H9 (cell line): Measurements from ENCODE around the gene SERPINB5. TPM values are rescaled to one million over a fixed set of nuclear protein-coding genes. Genes with fewer than 3 reads are reported as not detected.

ENCODE experiments used
- DNase-seq: peaks from one replicate; pipeline ENCODE4 v3.0.0-alpha.2; 2017
- H2AFZ ChIP-seq: one replicate; pipeline ENCODE4 v1.6.1; 2013; ENCODE audit warnings: mild to moderate bottlenecking, low read length, control low read depth, moderate library complexity
- H2AK5ac ChIP-seq: 2 replicates; pipeline ENCODE4 v1.6.1; 2013; ENCODE audit warnings: low read length, control low read depth, mixed read lengths; ENCODE audit not compliant: insufficient read length
- H2BK120ac ChIP-seq: one replicate; pipeline ENCODE4 v1.6.1; 2013; ENCODE audit warnings: low read depth, mild to moderate bottlenecking, low read length, control low read depth, inconsistent platforms; ENCODE audit not compliant: poor library complexity, severe bottlenecking
- H2BK12ac ChIP-seq: 2 replicates; pipeline ENCODE4 v1.6.1; 2013; ENCODE audit warnings: low read length, control low read depth, mixed read lengths, low read depth; ENCODE audit not compliant: insufficient read length
- H2BK15ac ChIP-seq: 2 replicates; pipeline ENCODE4 v1.6.1; 2013; ENCODE audit warnings: low read depth, low read length, control low read depth
- H2BK20ac ChIP-seq: one replicate; pipeline ENCODE4 v1.6.1; 2013; ENCODE audit warnings: low read depth, mild to moderate bottlenecking, low read length, control low read depth, inconsistent platforms; ENCODE audit not compliant: poor library complexity, severe bottlenecking
- H2BK5ac ChIP-seq: 2 replicates; pipeline ENCODE4 v1.6.1; 2013; ENCODE audit warnings: low read length, control low read depth, mixed read lengths; ENCODE audit not compliant: insufficient read length
- H3K14ac ChIP-seq: 2 replicates; pipeline ENCODE4 v1.6.1; 2013; ENCODE audit warnings: low read length, control low read depth; ENCODE audit not compliant: insufficient read depth
- H3K18ac ChIP-seq: 2 replicates; pipeline ENCODE4 v1.6.1; 2013; ENCODE audit warnings: low read depth, mild to moderate bottlenecking, mixed read lengths, low read length, control low read depth; ENCODE audit not compliant: insufficient read length
- H3K23ac ChIP-seq: 2 replicates; pipeline ENCODE4 v1.6.1; 2013; ENCODE audit warnings: low read length, control low read depth, mixed read lengths, low read depth; ENCODE audit not compliant: insufficient read length
- H3K23me2 ChIP-seq: 2 replicates; pipeline ENCODE4 v1.6.1; 2013; ENCODE audit warnings: low read depth, mild to moderate bottlenecking, mixed read lengths, low read length, control low read depth; ENCODE audit not compliant: insufficient read length, poor library complexity, severe bottlenecking
- H3K27ac ChIP-seq: 2 replicates; pipeline ENCODE4 v1.5.1; 2013; ENCODE audit warnings: low read length, control low read depth, mixed read lengths, low read depth; ENCODE audit not compliant: insufficient read length
- H3K27me3 ChIP-seq: 2 replicates; pipeline ENCODE4 v1.6.1; 2013; ENCODE audit warnings: low read length, control low read depth, inconsistent platforms; ENCODE audit not compliant: insufficient read depth
- H3K4ac ChIP-seq: 2 replicates; pipeline ENCODE4 v1.6.1; 2013; ENCODE audit warnings: low read depth, mild to moderate bottlenecking, control low read depth, inconsistent platforms, low read length, moderate library complexity
- H3K4me1 ChIP-seq: 2 replicates; pipeline ENCODE4 v1.6.1; 2013; ENCODE audit warnings: low read length, control low read depth, inconsistent platforms; ENCODE audit not compliant: insufficient read depth
- H3K4me2 ChIP-seq: 2 replicates; pipeline ENCODE4 v1.6.1; 2013; ENCODE audit warnings: low read length, control low read depth, mixed read lengths; ENCODE audit not compliant: insufficient read length, insufficient read depth
- H3K56ac ChIP-seq: 2 replicates; pipeline ENCODE4 v1.6.1; 2013; ENCODE audit warnings: low read depth, mild to moderate bottlenecking, mixed read lengths, low read length, control low read depth; ENCODE audit not compliant: insufficient read length
- H3K79me1 ChIP-seq: 2 replicates; pipeline ENCODE4 v1.6.1; 2013; ENCODE audit warnings: low read depth, mild to moderate bottlenecking, moderate library complexity, low read length, control low read depth, inconsistent platforms; ENCODE audit not compliant: insufficient read depth, poor library complexity, severe bottlenecking
- H3K79me2 ChIP-seq: 2 replicates; pipeline ENCODE4 v1.6.1; 2013; ENCODE audit warnings: low read length, control low read depth, inconsistent platforms; ENCODE audit not compliant: insufficient read depth
- H3K9ac ChIP-seq: 2 replicates; pipeline ENCODE4 v1.6.1; 2013; ENCODE audit warnings: low read length, control low read depth, mixed read lengths; ENCODE audit not compliant: insufficient read length; ENCODE audit errors: extremely low read depth
- H3K9me3 ChIP-seq: one replicate; pipeline ENCODE4 v1.6.1; 2013; ENCODE audit warnings: low read depth, low read length, inconsistent platforms; ENCODE audit not compliant: control insufficient read depth
- H3T11ph ChIP-seq: one replicate; pipeline ENCODE4 v1.6.1; 2013; ENCODE audit warnings: mild to moderate bottlenecking, low read length, control low read depth, inconsistent platforms
- H4K20me1 ChIP-seq: one replicate; pipeline ENCODE4 v1.6.1; 2013; ENCODE audit not compliant: control insufficient read depth, insufficient read length, insufficient read depth
- H4K5ac ChIP-seq: 2 replicates; pipeline ENCODE4 v1.6.1; 2013; ENCODE audit warnings: low read depth, mild to moderate bottlenecking, mixed read lengths, low read length, control low read depth; ENCODE audit not compliant: insufficient read length
- H4K8ac ChIP-seq: replicated peaks from 2 replicates; pipeline ENCODE4 v1.6.1; 2013; ENCODE audit warnings: low read length, control low read depth, mixed read lengths, low read depth; ENCODE audit not compliant: insufficient read length
- H4K91ac ChIP-seq: 2 replicates; pipeline ENCODE4 v1.6.1; 2013; ENCODE audit warnings: low read depth, mild to moderate bottlenecking, moderate library complexity, mixed read lengths, low read length, control low read depth; ENCODE audit not compliant: insufficient read length
- H3K27ac Mint-ChIP-seq, 3 experiments: 2 replicates in 2 of 3; 3 replicates in 1 of 3; pipeline ENCODE4 v1.8.0; 2020 to 2021; ENCODE audit warnings: mixed read lengths in 3 of 3, mild to moderate bottlenecking in 1 of 3, moderate library complexity in 1 of 3
- H3K27me3 Mint-ChIP-seq: 2 replicates; pipeline ENCODE4 v1.8.0; 2021; ENCODE audit warnings: low read depth, mild to moderate bottlenecking, moderate library complexity, mixed read lengths
- H3K36me3 Mint-ChIP-seq, 3 experiments: 2 replicates in 2 of 3; 3 replicates in 1 of 3; pipeline ENCODE4 v1.8.0; 2020 to 2021; ENCODE audit warnings: low read depth in 3 of 3, mixed read lengths in 3 of 3; ENCODE audit not compliant: insufficient read depth in 1 of 3
- H3K4me1 Mint-ChIP-seq, 2 experiments: 2 replicates each; pipeline ENCODE4 v1.8.0; 2020; ENCODE audit warnings: mixed read lengths in 2 of 2
- H3K4me3 Mint-ChIP-seq, 2 experiments: 2 replicates in 1 of 2; 3 replicates in 1 of 2; pipeline ENCODE4 v1.8.0; 2020 to 2021; ENCODE audit warnings: mild to moderate bottlenecking in 2 of 2, mixed read lengths in 2 of 2, moderate library complexity in 1 of 2
- H3K9me3 Mint-ChIP-seq, 2 experiments: 2 replicates in 1 of 2; 3 replicates in 1 of 2; pipeline ENCODE4 v1.8.0; 2020; ENCODE audit warnings: mild to moderate bottlenecking in 2 of 2, mixed read lengths in 2 of 2, moderate library complexity in 1 of 2
- CTCF ChIP-seq: fragments of 200-600 bp; sonication (generic); conservative IDR thresholded peaks from 3 replicates; pipeline ENCODE4 v1.8.0; 2021; ENCODE audit warnings: antibody characterized with exemption, mild to moderate bottlenecking
- WGBS: extraction: QIAGEN DNeasy Blood & Tissue Kit; methylation state at CpG from one replicate; pipeline ENCODE4 v1.1.7; 2013; ENCODE audit warnings: missing lambda C conversion rate, low lambda C conversion rate, mixed read lengths; ENCODE audit not compliant: insufficient read length; ENCODE audit errors: extremely low coverage; 5-methylcytosine and 5-hydroxymethylcytosine counted together
- total RNA-seq: library from RNA; stranded (reverse); gene quantifications from 2 replicates; pipeline ENCODE4 v1.2.1, GENCODE V29; 2021

Gene SERPINB5
- total RNA-seq, 1 experiment from 2014 or later, result not detected

GRCh38 chr18:63488160-63488559 lies 11.4 kb downstream of the SERPINB5 start:
- Mint-ChIP-seq H3K27ac (no peak overlapping the region), H3K27me3 (no peaks in the 10 kb centered on the region), H3K9me3 (no peaks in the 10 kb centered on the region), H3K4me3 (no peak overlapping the region), H3K36me3 (no peaks in the 10 kb centered on the region; a peak in 1 of 7 replicates), H3K4me1 (peaks cover 0 to 6% of the 10 kb centered on the region in 2 experiments; a peak in 3 of 4 replicates)
- Histone ChIP-seq H3K79me2 (no peaks in the 10 kb centered on the region), H3K4me1 (no peaks in the 10 kb centered on the region), H3K23me2 (no peaks in the 10 kb centered on the region), H2AFZ (no peak overlapping the region), H3K27me3 (no peaks in the 10 kb centered on the region), H4K20me1 (no peaks in the 10 kb centered on the region), H4K5ac (no peak overlapping the region), H3K9me3 (no peaks in the 10 kb centered on the region), H3K27ac (no peak overlapping the region), H2BK15ac (no peak overlapping the region), H3K18ac (no peak overlapping the region), H3K4ac (no peak overlapping the region), H3T11ph (no peak overlapping the region), H2BK20ac (no peak overlapping the region), H2AK5ac (no peak overlapping the region), H3K4me2 (no peak overlapping the region), H3K23ac (no peak overlapping the region), H3K9ac (no peak overlapping the region), H2BK120ac (no peak overlapping the region), H3K56ac (no peak overlapping the region), H3K79me1 (no peaks in the 10 kb centered on the region), H4K8ac (no peak overlapping the region), H3K14ac (no peak overlapping the region), H2BK12ac (no peak overlapping the region), H2BK5ac (no peak overlapping the region), H4K91ac (no peak overlapping the region)
- WGBS, result no CpG with 5 or more reads among the region's 2 CpGs
- DNase-seq, result no peak
- no peak for TF ChIP-seq CTCF
